Fibroblast of skin of scalp (primary cell): ENCODE data around the gene FNIP1.
"Not testable (repeated sequence)": the region's sequence is repeated elsewhere in the genome, so short reads cannot be mapped to it uniquely, and the experiment has no call there.

Experiments used
- DNase-seq: peaks from one replicate; pipeline ENCODE4 v3.0.0-alpha.2; 2013

Gene FNIP1

GRCh38 chr5:131635684-131636572 lies 160.9 kb downstream of the FNIP1 start:
- DNase-seq, result no peak

- peak; percentile 100 for DNase-seq
Observed at GRCh38 chr5:131634996-131635683, 161.7 kb downstream of the FNIP1 start, which contains the start of gene RAPGEF6. TSS of gene RAPGEF6 (minus strand) at chr5:131635229. CDS start at chr5:131635030, 199 bp downstream.

GRCh38 chr5:131634666-131634995 lies 162.2 kb downstream of the FNIP1 start:
- DNase-seq, result peak; percentile 49

GRCh38 chr5:131634238-131634637 lies 162.6 kb downstream of the FNIP1 start:
- no peak for DNase-seq

- no peak for DNase-seq
Observed at GRCh38 chr5:131633830-131634229, 163.0 kb downstream of the FNIP1 start.

- DNase-seq, result no peak
Observed at GRCh38 chr5:131630963-131631350, 165.9 kb downstream of the FNIP1 start.

- no peak for DNase-seq
Observed at GRCh38 chr5:131630208-131630962, 166.4 kb downstream of the FNIP1 start.

- peak; percentile 71 for DNase-seq
Observed at GRCh38 chr5:131628990-131629389, 167.8 kb downstream of the FNIP1 start.

- DNase-seq, result no peak
Observed at GRCh38 chr5:131627207-131627865, 169.5 kb downstream of the FNIP1 start.

GRCh38 chr5:131622633-131623032 lies 174.2 kb downstream of the FNIP1 start:
- no peak for DNase-seq

- not testable (repeated sequence) for DNase-seq
Observed at GRCh38 chr5:131621164-131621563, 175.7 kb downstream of the FNIP1 start.

GRCh38 chr5:131619102-131619501 lies 177.7 kb downstream of the FNIP1 start:
- no peak for DNase-seq

GRCh38 chr5:131617140-131617822 lies 179.5 kb downstream of the FNIP1 start:
- DNase-seq, result no peak

- no peak for DNase-seq
Observed at GRCh38 chr5:131615957-131616356, 180.9 kb downstream of the FNIP1 start.

GRCh38 chr5:131613423-131613822 lies 183.4 kb downstream of the FNIP1 start:
- DNase-seq, result no peak

GRCh38 chr5:131611064-131611381 lies 185.8 kb downstream of the FNIP1 start:
- no peak for DNase-seq

- DNase-seq, result peak; percentile 83
Observed at GRCh38 chr5:131610198-131611063, 186.4 kb downstream of the FNIP1 start.

GRCh38 chr5:131609774-131610173 lies 187.0 kb downstream of the FNIP1 start:
- DNase-seq, result peak; percentile 72

- DNase-seq, result no peak
Observed at GRCh38 chr5:131608597-131608996, 188.2 kb downstream of the FNIP1 start.

GRCh38 chr5:131607903-131608540 lies 188.8 kb downstream of the FNIP1 start:
- DNase-seq, result peak; percentile 55

- no peak for DNase-seq
Observed at GRCh38 chr5:131607418-131607817, 189.4 kb downstream of the FNIP1 start.
